Measurements from ENCODE around the gene LMOD3.

The LMOD3 gene

DNA sequence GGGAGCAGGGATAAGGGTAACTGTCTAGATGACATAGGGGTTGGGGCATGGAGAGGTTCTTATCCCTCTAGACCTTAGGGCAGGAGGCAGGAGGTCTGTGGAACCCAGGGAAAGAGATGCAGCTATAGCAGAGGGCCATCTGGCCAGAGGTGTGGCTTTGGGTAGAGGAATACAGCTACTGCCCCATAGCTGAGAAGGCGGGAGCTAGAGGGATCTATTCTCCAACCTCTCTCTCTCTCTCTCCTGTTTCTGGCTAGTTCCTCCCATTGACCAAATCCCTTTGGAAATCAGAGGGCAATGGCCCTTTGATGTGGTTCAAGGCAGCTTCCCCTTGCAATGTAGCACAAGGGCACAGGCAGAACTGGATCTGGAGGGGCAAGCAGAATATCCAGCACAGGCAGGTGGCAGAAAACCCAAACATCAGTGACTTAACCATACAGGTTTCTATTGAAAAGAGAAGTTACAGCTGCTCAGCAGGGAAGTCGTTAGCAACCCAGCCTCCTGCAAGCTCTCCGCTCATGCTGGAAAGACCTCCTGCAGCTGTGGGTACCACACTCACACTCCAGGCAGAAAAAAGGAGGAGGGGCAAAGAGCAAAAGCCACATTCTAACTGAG is 22.3 kb upstream of the LMOD3 start:
- Histone ChIP-seq H3K9me3 (ENCODE audit: insufficient read depth, low read depth, low read length) (no peaks in the 10 kb centered on the region), H3K27me3 (ENCODE audit: insufficient read depth, low read length) (peaks cover 36% of the 10 kb centered on the region), H3K4me1 (ENCODE audit: insufficient read depth, low read length) (0 out of 2 replicates have a peak, but pooled peaks cover 11% of the 10 kb centered on the region), H3K9ac (ENCODE audit: low read depth, low read length) (no peak overlapping the region), H3K27ac (ENCODE audit: low read depth, low read length) (no peak overlapping the region), H3K4me3 (ENCODE audit: low read length) (no peak overlapping the region), H3K36me3 (ENCODE audit: insufficient read depth, low read length) (no peaks in the 10 kb centered on the region)
- WGBS = 5% methylated on average over 3 of the region's 3 CpGs

DNA sequence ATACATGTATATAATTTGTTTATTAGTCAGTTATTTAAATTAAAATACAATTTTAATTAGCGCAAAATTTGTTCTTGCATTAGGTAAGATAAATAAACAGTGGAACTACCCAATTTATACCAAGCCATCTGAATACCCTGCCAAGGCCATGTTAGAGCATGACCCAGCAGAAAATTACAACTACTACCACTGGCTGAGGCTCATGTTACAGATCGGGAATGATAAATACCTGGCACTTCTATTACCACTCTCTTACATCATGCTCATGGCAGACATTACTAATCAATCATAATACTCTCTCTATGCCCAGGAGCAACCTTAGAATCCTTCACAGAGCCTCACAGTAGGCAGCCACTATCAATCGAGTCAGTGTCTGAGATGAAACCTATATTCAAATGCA is 21.2 kb upstream of the LMOD3 start:
- peaks cover 36% of the 10 kb centered on the region for H3K27me3 ChIP-seq (ENCODE audit: insufficient read depth, low read length)
- no peaks in the 10 kb centered on the region for H3K9me3 ChIP-seq (ENCODE audit: insufficient read depth, low read depth, low read length)
- H3K36me3 ChIP-seq (ENCODE audit: insufficient read depth, low read length) = no peaks in the 10 kb centered on the region
- H3K4me3 ChIP-seq (ENCODE audit: low read length) = no peak overlapping the region
- H3K9ac ChIP-seq (ENCODE audit: low read depth, low read length) = no peak overlapping the region
- 0 out of 2 replicates have a peak, but pooled peaks cover 11% of the 10 kb centered on the region for H3K4me1 ChIP-seq (ENCODE audit: insufficient read depth, low read length)
- no peak overlapping the region for H3K27ac ChIP-seq (ENCODE audit: low read depth, low read length)
- 81% methylated on average over 2 of the region's 3 CpGs for WGBS

GRCh38 chr3:69142797-69143454 is 20.5 kb upstream of the LMOD3 start:
- H3K27ac ChIP-seq (ENCODE audit: low read depth, low read length) = no peak overlapping the region
- no peak overlapping the region for H3K4me3 ChIP-seq (ENCODE audit: low read length)

DNA sequence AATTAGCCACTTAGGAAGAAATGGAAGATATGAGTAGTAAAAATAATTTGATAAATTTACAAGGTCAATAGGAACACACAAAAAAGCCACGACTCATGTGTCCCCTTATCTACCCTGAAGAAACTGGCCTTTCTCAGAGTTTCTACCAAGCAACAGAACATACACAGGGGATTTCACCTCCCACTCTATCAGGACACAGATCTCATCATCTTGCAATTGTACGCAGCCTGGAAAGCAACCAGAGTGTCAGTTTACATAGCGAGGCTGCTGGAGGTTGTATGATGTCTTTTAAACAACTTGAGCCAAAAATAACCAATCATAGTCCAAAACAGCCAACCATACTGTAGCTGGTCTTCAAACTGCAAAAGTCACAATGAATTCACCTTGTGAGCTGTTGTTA is 19.7 kb upstream of the LMOD3 start:
- WGBS = 80% methylated on average over 2 of the region's 3 CpGs
- H3K36me3 ChIP-seq (ENCODE audit: insufficient read depth, low read length) = no peaks in the 10 kb centered on the region
- no peak overlapping the region for H3K27ac ChIP-seq (ENCODE audit: low read depth, low read length)
- H3K27me3 ChIP-seq (ENCODE audit: insufficient read depth, low read length) = peaks cover 36% of the 10 kb centered on the region
- 0 out of 2 replicates have a peak, but pooled peaks cover 11% of the 10 kb centered on the region for H3K4me1 ChIP-seq (ENCODE audit: insufficient read depth, low read length)
- H3K9ac ChIP-seq (ENCODE audit: low read depth, low read length) = no peak overlapping the region
- no peaks in the 10 kb centered on the region for H3K9me3 ChIP-seq (ENCODE audit: insufficient read depth, low read depth, low read length)
- H3K4me3 ChIP-seq (ENCODE audit: low read length) = no peak overlapping the region

More at GRCh38 chr3:69142797-69143454, 20.5 kb upstream of the LMOD3 start:
- Histone ChIP-seq H3K9me3 (ENCODE audit: insufficient read depth, low read depth, low read length) (no peaks in the 10 kb centered on the region), H3K4me1 (ENCODE audit: insufficient read depth, low read length) (0 out of 2 replicates have a peak, but pooled peaks cover 11% of the 10 kb centered on the region), H3K27me3 (ENCODE audit: insufficient read depth, low read length) (peaks cover 36% of the 10 kb centered on the region), H3K9ac (ENCODE audit: low read depth, low read length) (no peak overlapping the region), H3K36me3 (ENCODE audit: insufficient read depth, low read length) (no peaks in the 10 kb centered on the region)
- 100% methylated on average over 3 of the region's 4 CpGs for WGBS

DNA sequence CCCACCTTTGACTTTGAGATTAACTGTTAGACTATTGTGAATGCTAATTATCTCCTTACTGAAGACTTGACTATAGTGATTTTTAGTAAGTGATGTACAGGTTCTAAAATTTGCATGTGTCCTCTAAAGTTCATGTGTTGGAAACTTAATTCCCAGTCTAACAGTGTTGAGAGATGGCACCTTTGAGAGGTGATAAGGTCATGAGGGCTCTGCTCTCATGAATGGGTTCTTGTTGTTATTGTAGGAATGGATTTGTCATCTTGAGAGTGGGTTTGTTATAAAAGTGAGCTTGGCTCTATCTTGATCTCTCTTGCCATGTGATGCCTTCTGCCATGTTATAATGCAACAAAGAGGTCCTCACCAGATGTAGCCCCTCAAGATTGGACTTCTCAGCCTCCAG is 18.9 kb upstream of the LMOD3 start:
- Histone ChIP-seq H3K9ac (ENCODE audit: low read depth, low read length) (no peak overlapping the region), H3K36me3 (ENCODE audit: insufficient read depth, low read length) (no peaks in the 10 kb centered on the region), H3K27me3 (ENCODE audit: insufficient read depth, low read length) (peaks cover 36% of the 10 kb centered on the region), H3K9me3 (ENCODE audit: insufficient read depth, low read depth, low read length) (no peaks in the 10 kb centered on the region), H3K4me1 (ENCODE audit: insufficient read depth, low read length) (0 out of 2 replicates have a peak, but pooled peaks cover 11% of the 10 kb centered on the region), H3K4me3 (ENCODE audit: low read length) (no peak overlapping the region), H3K27ac (ENCODE audit: low read depth, low read length) (no peak overlapping the region)

DNA sequence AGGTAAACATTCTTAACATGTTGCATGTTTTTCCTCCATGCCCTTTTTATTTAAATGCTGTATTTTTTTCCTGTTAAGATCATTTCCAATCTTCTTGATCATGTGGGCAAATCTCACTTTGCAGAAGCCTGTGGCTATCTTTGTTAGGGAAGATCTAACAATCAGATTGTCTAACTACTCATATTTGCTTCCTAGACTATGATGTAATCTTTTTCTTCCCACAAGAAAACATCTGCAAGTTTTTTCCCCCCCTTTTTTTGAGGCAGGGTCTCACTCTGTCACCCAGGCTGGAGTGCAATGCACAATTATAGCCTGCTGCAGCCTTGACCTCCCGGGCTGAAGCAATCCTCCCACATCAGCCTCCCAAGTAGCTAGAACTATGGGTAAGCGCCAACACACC is 15.0 kb upstream of the LMOD3 start:
- Histone ChIP-seq H3K4me3 (ENCODE audit: low read length) (no peak overlapping the region), H3K4me1 (ENCODE audit: insufficient read depth, low read length) (no peaks in the 10 kb centered on the region), H3K9ac (ENCODE audit: low read depth, low read length) (no peak overlapping the region), H3K27ac (ENCODE audit: low read depth, low read length) (no peak overlapping the region), H3K9me3 (ENCODE audit: insufficient read depth, low read depth, low read length) (no peaks in the 10 kb centered on the region), H3K27me3 (ENCODE audit: insufficient read depth, low read length) (peaks cover 8% of the 10 kb centered on the region), H3K36me3 (ENCODE audit: insufficient read depth, low read length) (no peaks in the 10 kb centered on the region)
- WGBS = 100% methylated on average over 1 of the region's 2 CpGs

DNA sequence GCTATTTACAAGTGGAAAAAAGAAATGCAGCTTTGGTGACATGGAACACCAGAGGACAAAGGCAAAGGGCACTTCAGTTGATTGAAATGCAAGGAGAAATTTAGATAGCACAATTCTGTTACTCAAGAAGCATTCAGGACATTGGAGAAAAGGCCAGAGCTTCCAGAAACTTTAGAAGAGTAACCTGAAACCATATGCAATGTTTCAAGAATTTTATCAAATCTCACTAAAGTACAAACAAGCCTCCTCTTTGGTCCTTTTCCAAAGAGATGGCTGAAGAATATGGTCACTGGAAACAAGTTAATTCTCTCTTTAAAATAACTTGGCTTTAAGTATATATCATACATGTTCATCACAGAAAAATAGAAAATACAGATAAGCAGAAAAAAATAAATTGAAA is 14.6 kb upstream of the LMOD3 start:
- H3K4me3 ChIP-seq (ENCODE audit: low read length) = no peak overlapping the region
- no peak overlapping the region for H3K9ac ChIP-seq (ENCODE audit: low read depth, low read length)
- 0 out of 2 replicates have a peak, but pooled peaks cover 4% of the 10 kb centered on the region for H3K27me3 ChIP-seq (ENCODE audit: insufficient read depth, low read length)
- no peaks in the 10 kb centered on the region for H3K9me3 ChIP-seq (ENCODE audit: insufficient read depth, low read depth, low read length)
- no peaks in the 10 kb centered on the region for H3K36me3 ChIP-seq (ENCODE audit: insufficient read depth, low read length)
- no peaks in the 10 kb centered on the region for H3K4me1 ChIP-seq (ENCODE audit: insufficient read depth, low read length)
- H3K27ac ChIP-seq (ENCODE audit: low read depth, low read length) = no peak overlapping the region

GRCh38 chr3:69130689-69131088 is 8.3 kb upstream of the LMOD3 start:
- Histone ChIP-seq H3K4me1 (ENCODE audit: insufficient read depth, low read length) (no peaks in the 10 kb centered on the region), H3K36me3 (ENCODE audit: insufficient read depth, low read length) (no peaks in the 10 kb centered on the region), H3K4me3 (ENCODE audit: low read length) (no peak overlapping the region), H3K27me3 (ENCODE audit: insufficient read depth, low read length) (no peaks in the 10 kb centered on the region), H3K9me3 (ENCODE audit: insufficient read depth, low read depth, low read length) (no peaks in the 10 kb centered on the region), H3K9ac (ENCODE audit: low read depth, low read length) (no peak overlapping the region), H3K27ac (ENCODE audit: low read depth, low read length) (no peak overlapping the region)

DNA sequence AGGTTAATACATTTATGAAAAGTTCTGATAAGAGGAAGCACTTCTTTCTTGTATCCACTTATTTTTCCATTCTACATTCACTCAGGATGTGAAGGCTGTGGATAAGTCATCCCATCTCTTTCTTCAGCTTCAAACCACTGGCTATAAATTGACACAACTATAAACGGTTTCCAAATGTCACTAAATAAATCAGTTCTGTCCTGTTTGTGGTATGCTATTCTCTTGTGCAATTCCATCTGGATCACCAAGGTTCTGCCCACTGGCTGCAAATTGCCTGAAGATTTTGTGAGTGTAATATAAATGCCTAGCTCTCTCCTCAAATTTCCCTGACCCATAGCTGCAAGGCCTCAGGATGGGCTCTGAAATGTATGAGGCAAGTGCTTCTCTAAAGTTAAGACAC is 7.1 kb upstream of the LMOD3 start:
- Histone ChIP-seq H3K4me3 (ENCODE audit: low read length) (no peak overlapping the region), H3K4me1 (ENCODE audit: insufficient read depth, low read length) (no peaks in the 10 kb centered on the region), H3K9me3 (ENCODE audit: insufficient read depth, low read depth, low read length) (no peaks in the 10 kb centered on the region), H3K9ac (ENCODE audit: low read depth, low read length) (no peak overlapping the region), H3K36me3 (ENCODE audit: insufficient read depth, low read length) (no peaks in the 10 kb centered on the region), H3K27ac (ENCODE audit: low read depth, low read length) (no peak overlapping the region), H3K27me3 (ENCODE audit: insufficient read depth, low read length) (no peaks in the 10 kb centered on the region)
- WGBS = 80% methylated on average over 1 of the region's 1 CpG

DNA sequence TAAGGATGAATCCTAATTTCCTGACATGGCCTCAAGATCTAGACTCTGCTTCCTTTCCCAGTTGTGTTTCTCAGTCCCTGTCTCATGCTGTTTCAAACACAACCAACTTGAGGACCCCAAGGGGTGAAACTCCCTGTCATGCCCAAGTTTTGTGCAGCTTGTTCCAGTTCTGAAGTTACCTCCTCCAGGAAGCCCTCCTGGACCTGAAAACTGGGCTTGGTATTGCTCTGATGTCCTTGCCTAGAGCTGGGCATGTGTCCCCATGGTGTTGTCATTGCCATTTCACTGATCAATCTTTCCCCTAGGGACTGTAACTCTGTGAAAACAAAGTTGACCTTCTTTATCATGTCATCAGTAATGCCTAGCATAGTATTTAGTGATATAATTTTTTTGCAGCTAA is 6.1 kb upstream of the LMOD3 start:
- H3K9ac ChIP-seq (ENCODE audit: low read depth, low read length) = no peak overlapping the region
- no peaks in the 10 kb centered on the region for H3K9me3 ChIP-seq (ENCODE audit: insufficient read depth, low read depth, low read length)
- H3K27ac ChIP-seq (ENCODE audit: low read depth, low read length) = no peak overlapping the region
- no peaks in the 10 kb centered on the region for H3K36me3 ChIP-seq (ENCODE audit: insufficient read depth, low read length)
- H3K27me3 ChIP-seq (ENCODE audit: insufficient read depth, low read length) = no peaks in the 10 kb centered on the region
- H3K4me1 ChIP-seq (ENCODE audit: insufficient read depth, low read length) = no peaks in the 10 kb centered on the region
- H3K4me3 ChIP-seq (ENCODE audit: low read length) = no peak overlapping the region

- H3K4me3 ChIP-seq (ENCODE audit: low read length) = no peak overlapping the region
- 90% methylated on average over 2 of the region's 2 CpGs for WGBS
Measured at GRCh38 chr3:69126999-69127398, 4.6 kb upstream of the LMOD3 start.

GRCh38 chr3:69126216-69126615 is 3.8 kb upstream of the LMOD3 start:
- Histone ChIP-seq H3K36me3 (ENCODE audit: insufficient read depth, low read length) (no peaks in the 10 kb centered on the region), H3K27ac (ENCODE audit: low read depth, low read length) (no peak overlapping the region), H3K27me3 (ENCODE audit: insufficient read depth, low read length) (no peaks in the 10 kb centered on the region), H3K9me3 (ENCODE audit: insufficient read depth, low read depth, low read length) (no peaks in the 10 kb centered on the region), H3K4me1 (ENCODE audit: insufficient read depth, low read length) (no peaks in the 10 kb centered on the region), H3K4me3 (ENCODE audit: low read length) (no peak overlapping the region), H3K9ac (ENCODE audit: low read depth, low read length) (no peak overlapping the region)
- 93% methylated on average over 3 of the region's 3 CpGs for WGBS

More at GRCh38 chr3:69126999-69127398, 4.6 kb upstream of the LMOD3 start:
- Histone ChIP-seq H3K9ac (ENCODE audit: low read depth, low read length) (no peak overlapping the region), H3K27ac (ENCODE audit: low read depth, low read length) (no peak overlapping the region), H3K4me1 (ENCODE audit: insufficient read depth, low read length) (no peaks in the 10 kb centered on the region), H3K9me3 (ENCODE audit: insufficient read depth, low read depth, low read length) (no peaks in the 10 kb centered on the region), H3K27me3 (ENCODE audit: insufficient read depth, low read length) (no peaks in the 10 kb centered on the region), H3K36me3 (ENCODE audit: insufficient read depth, low read length) (no peaks in the 10 kb centered on the region)

Data from HUES64 (cell line).